K562 (cell line): ENCODE data around the gene HAP1. TPM values are rescaled to one million over a fixed set of nuclear protein-coding genes. Genes with fewer than 3 reads are reported as not detected.
"Not testable (repeated sequence)": the region's sequence is repeated elsewhere in the genome, so short reads cannot be mapped to it uniquely, and the experiment has no call there.

ENCODE experiments used
- CEBPB ChIP-seq: fragments of 450-650 bp; IDR thresholded peaks from 2 replicates; pipeline ENCODE4 v1.6.1; 2016; ENCODE audit warnings: missing genetic modification characterization, missing compliant biosample characterization
- CEBPG ChIP-seq, 3 experiments: fragments of 200-800 bp in 1 of 3; sonication (Bioruptor generic) in 1 of 3; sonication (generic) in 1 of 3; formaldehyde crosslinking in 1 of 3; IDR thresholded peaks in 2 of 3; conservative IDR thresholded peaks in 1 of 3; 2 replicates each; pipeline versions ENCODE4 v1.6.1 to v1.8.0; 2016 to 2022; ENCODE audit warnings: missing compliant biosample characterization in 2 of 3, missing genetic modification characterization in 2 of 3, mild to moderate bottlenecking in 1 of 3, missing genetic modification reagents in 1 of 3
- CXXC5 ChIP-seq: fragments of 250-450 bp; sonication (Bioruptor Pico); IDR thresholded peaks from 2 replicates; pipeline ENCODE4 v1.8.0; 2022; ENCODE audit warnings: inconsistent platforms, mild to moderate bottlenecking, moderate library complexity
- DACH1 ChIP-seq: fragments of 450-650 bp; IDR thresholded peaks from 2 replicates; pipeline ENCODE4 v1.6.1; 2018; ENCODE audit not compliant: partially characterized antibody
- DDX20 ChIP-seq: fragments of 450-650 bp; IDR thresholded peaks from 2 replicates; pipeline ENCODE4 v1.6.1; 2016; ENCODE audit warnings: missing genetic modification characterization, low read depth, mild to moderate bottlenecking, missing compliant biosample characterization, moderate library complexity
- ELF2 ChIP-seq: fragments of 250-450 bp; sonication (Bioruptor Pico); IDR thresholded peaks from 2 replicates; pipeline ENCODE4 v1.5.0; 2021; ENCODE audit warnings: mild to moderate bottlenecking
- ZNF175 ChIP-seq: fragments of 200-800 bp; sonication (Bioruptor generic); IDR thresholded peaks from 2 replicates; pipeline ENCODE4 v1.6.1; 2016; ENCODE audit warnings: low read depth, mild to moderate bottlenecking, missing genetic modification characterization, missing compliant biosample characterization
- ZNF41 ChIP-seq: fragments of 250-450 bp; sonication (Bioruptor Pico); conservative IDR thresholded peaks from 2 replicates; pipeline ENCODE4 v1.4.0; 2020; ENCODE audit warnings: mild to moderate bottlenecking
- polyA plus RNA-seq, 8 experiments: library from polyadenylated mRNA; depleted of rRNA in 4 of 8; stranded (reverse) in 5 of 8; unstranded in 3 of 8; fragments of >200 nt; fragmentation: Nextera tagmentation in 2 of 8; fragmentation: Illumina TruSeq in 1 of 8; extraction: Ambion mirVana in 2 of 8; extraction: Trizol in 1 of 8; gene quantifications; 2 replicates each; pipeline versions ENCODE4 v1.2.1 to v1.2.3, GENCODE V29; 2011 to 2014; ENCODE audit warnings: inconsistent platforms in 1 of 8, missing spikeins in 1 of 8
- total RNA-seq, 7 experiments: library from RNA; depleted of rRNA in 6 of 7; stranded (reverse); fragments of >200 nt in 6 of 7; fragmentation: Illumina TruSeq in 2 of 7; extraction: Trizol in 2 of 7; gene quantifications; 2 replicates each; pipeline versions ENCODE4 v1.2.1 to v1.2.3, GENCODE V29; 2011 to 2021; ENCODE audit warnings: low replicate concordance in 1 of 7
- TF ChIP-seq, protein P1 (sequence below): fragments of 250-450 bp; sonication (Bioruptor Pico); IDR thresholded peaks from 2 replicates; pipeline ENCODE4 v1.4.0; 2020; ENCODE audit warnings: mild to moderate bottlenecking
- TF ChIP-seq, protein P2 (sequence below): fragments of 450-650 bp; conservative IDR thresholded peaks from 2 replicates; pipeline ENCODE4 v1.6.1; 2016; ENCODE audit warnings: missing genetic modification characterization, low read depth, mild to moderate bottlenecking, missing compliant biosample characterization, moderate library complexity
- TF ChIP-seq, protein P3 (sequence below), 2 experiments: fragments of 450-650 bp in 1 of 2; sonication (generic) in 1 of 2; formaldehyde crosslinking in 1 of 2; IDR thresholded peaks in 1 of 2; conservative IDR thresholded peaks in 1 of 2; 2 replicates each; pipeline versions ENCODE4 v1.6.1 to v1.8.1; 2016 to 2023; ENCODE audit warnings: mild to moderate bottlenecking in 2 of 2, moderate library complexity in 2 of 2, inconsistent platforms in 1 of 2, missing genetic modification reagents in 1 of 2
- TF ChIP-seq, protein P4 (sequence below): fragments of 250-450 bp; sonication (Bioruptor Pico); IDR thresholded peaks from 2 replicates; pipeline ENCODE4 v1.5.1; 2021; ENCODE audit warnings: mild to moderate bottlenecking

HAP1 gene
- total and polyA plus RNA-seq, 9 of the 15 experiments (the other 6 are each of a cell fraction or from before 2014, with no cell fraction given): under 0.01 to 0.09 (median 0.04) TPM; not detected in 6

DNA sequence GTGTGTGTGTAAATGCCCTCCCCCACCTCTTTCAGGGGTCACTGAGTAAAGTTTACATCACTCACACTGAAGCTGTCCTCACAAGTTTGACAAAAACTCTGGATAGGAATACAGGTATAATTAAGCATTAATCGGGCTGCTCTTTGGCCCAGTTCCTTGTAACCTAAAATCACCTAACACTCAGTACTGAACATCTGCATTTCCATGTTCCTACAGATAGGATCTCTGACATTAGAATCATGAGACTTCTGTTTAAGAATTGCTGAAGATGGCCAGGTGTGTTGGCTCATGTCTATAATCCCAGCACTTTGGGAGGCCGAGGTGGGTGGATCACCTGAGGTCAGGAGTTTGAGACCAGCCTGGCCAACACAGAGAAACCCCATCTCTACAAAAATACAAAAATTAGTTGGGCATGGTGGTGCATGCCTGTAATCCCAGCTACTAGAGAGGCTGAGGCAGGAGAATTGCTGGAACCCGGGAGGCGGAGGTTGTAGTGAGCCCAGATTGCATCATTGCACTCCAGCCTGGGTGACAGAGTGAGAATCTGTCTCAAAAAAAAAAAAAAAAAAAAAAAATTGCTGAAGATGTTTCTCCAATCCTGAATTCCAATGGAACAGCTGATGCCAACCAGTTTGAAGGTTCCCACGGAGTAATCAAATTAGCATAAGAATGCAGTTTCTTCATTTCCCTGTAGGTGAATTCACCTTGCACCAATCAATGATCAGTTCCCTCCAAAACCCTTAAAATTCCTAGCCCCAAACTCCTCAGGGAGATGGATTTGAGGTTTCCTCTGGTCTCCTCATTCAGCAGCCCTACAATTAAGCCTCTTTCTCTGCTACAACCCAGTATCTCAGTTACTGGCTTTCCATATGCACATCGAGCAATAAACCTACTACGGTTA, 59.0 kb downstream of the HAP1 start (continued):
- TF ChIP-seq, protein P1, sequence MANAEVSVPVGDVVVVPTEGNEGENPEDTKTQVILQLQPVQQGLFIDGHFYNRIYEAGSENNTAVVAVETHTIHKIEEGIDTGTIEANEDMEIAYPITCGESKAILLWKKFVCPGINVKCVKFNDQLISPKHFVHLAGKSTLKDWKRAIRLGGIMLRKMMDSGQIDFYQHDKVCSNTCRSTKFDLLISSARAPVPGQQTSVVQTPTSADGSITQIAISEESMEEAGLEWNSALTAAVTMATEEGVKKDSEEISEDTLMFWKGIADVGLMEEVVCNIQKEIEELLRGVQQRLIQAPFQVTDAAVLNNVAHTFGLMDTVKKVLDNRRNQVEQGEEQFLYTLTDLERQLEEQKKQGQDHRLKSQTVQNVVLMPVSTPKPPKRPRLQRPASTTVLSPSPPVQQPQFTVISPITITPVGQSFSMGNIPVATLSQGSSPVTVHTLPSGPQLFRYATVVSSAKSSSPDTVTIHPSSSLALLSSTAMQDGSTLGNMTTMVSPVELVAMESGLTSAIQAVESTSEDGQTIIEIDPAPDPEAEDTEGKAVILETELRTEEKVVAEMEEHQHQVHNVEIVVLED (CRISPR knock-in tag): peak; percentile 22; the same call in 1 of the 2 replicates
- TF ChIP-seq ZNF175 (CRISPR knock-in tag): 0 out of 2 replicates have a peak, but pooled peaks have one; percentile 45
- TF ChIP-seq, protein P2, sequence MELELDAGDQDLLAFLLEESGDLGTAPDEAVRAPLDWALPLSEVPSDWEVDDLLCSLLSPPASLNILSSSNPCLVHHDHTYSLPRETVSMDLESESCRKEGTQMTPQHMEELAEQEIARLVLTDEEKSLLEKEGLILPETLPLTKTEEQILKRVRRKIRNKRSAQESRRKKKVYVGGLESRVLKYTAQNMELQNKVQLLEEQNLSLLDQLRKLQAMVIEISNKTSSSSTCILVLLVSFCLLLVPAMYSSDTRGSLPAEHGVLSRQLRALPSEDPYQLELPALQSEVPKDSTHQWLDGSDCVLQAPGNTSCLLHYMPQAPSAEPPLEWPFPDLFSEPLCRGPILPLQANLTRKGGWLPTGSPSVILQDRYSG (tag): peak; percentile 55; the same call in 1 of the 2 replicates
- 0 out of 2 replicates have a peak, but pooled peaks have one; percentile 50 for TF ChIP-seq CEBPB (tag)
- TF ChIP-seq, protein P3, sequence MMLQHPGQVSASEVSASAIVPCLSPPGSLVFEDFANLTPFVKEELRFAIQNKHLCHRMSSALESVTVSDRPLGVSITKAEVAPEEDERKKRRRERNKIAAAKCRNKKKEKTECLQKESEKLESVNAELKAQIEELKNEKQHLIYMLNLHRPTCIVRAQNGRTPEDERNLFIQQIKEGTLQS (IDR thresholded peaks at IDR 0.05): peak; percentile 78
- TF ChIP-seq, protein P3 (CRISPR knock-in tag; conservative IDR thresholded peaks at IDR 0.05): not testable (repeated sequence)
- TF ChIP-seq ELF2 (CRISPR knock-in tag): peak; percentile 65; the same call in 1 of the 2 replicates
- TF ChIP-seq CEBPG (CRISPR knock-in tag; IDR thresholded peaks at IDR 0.05): peak; percentile 57; the same call in 1 of the 2 replicates
- TF ChIP-seq CEBPG (tag; conservative IDR thresholded peaks at IDR 0.05 in 1 of 2, IDR thresholded peaks at IDR 0.05 in 1 of 2): peak; percentile 77 to 78
- TF ChIP-seq ZNF41 (CRISPR knock-in tag): 0 out of 2 replicates have a peak, but pooled peaks have one; percentile 8
- peak; percentile 61; the same call in 1 of the 2 replicates for TF ChIP-seq DDX20
- peak; percentile 46 for TF ChIP-seq DACH1
- TF ChIP-seq, protein P4, sequence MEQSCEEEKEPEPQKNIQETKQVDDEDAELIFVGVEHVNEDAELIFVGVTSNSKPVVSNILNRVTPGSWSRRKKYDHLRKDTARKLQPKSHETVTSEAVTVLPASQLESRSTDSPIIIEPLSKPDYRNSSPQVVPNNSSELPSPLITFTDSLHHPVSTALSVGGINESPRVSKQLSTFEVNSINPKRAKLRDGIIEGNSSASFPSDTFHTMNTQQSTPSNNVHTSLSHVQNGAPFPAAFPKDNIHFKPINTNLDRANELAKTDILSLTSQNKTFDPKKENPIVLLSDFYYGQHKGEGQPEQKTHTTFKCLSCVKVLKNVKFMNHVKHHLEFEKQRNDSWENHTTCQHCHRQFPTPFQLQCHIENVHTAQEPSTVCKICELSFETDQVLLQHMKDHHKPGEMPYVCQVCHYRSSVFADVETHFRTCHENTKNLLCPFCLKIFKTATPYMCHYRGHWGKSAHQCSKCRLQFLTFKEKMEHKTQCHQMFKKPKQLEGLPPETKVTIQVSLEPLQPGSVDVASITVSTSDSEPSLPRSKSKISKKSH (CRISPR knock-in tag): 0 out of 2 replicates have a peak, but pooled peaks have one; percentile 30
- peak; percentile 14; the same call in 1 of the 2 replicates for TF ChIP-seq CXXC5 (CRISPR knock-in tag)
- TF ChIP-seq, all 486 proteins: peak for 24; not testable (repeated sequence) for 462
